ENCODE data around the gene TUT1.
"Not testable (repeated sequence)": the region's sequence is repeated elsewhere in the genome, so short reads cannot be mapped to it uniquely, and the experiment has no call there.

Gene TUT1

GRCh38 chr11:62554387-62555167 is 36.7 kb downstream of the TUT1 start:
- no peak for DNase-seq

- peak; percentile 90 for DNase-seq
These were observed 37.4 kb downstream of the TUT1 start for GRCh38 chr11:62553839-62554361.

- DNase-seq, result peak; percentile 94
These were observed 38.1 kb downstream of the TUT1 start for GRCh38 chr11:62553080-62553838.

GRCh38 chr11:62552485-62553079 is 38.7 kb downstream of the TUT1 start:
- DNase-seq, result peak; percentile 75

- not testable (repeated sequence) for DNase-seq
These were observed 40.8 kb downstream of the TUT1 start for GRCh38 chr11:62550478-62550877.

- no peak for DNase-seq
These were observed 42.6 kb downstream of the TUT1 start for GRCh38 chr11:62548545-62549335.

- DNase-seq, result no peak
These were observed 43.5 kb downstream of the TUT1 start for GRCh38 chr11:62547691-62548281.

GRCh38 chr11:62546929-62547625 is 44.2 kb downstream of the TUT1 start:
- DNase-seq, result no peak

- DNase-seq, result peak; percentile 57
These were observed 44.9 kb downstream of the TUT1 start, which contains the start of gene AHNAK for GRCh38 chr11:62546244-62546928. Gene AHNAK, minus strand, starts transcription at chr11:62546806. Its CDS starts 10,708 bp downstream, at chr11:62536098.

GRCh38 chr11:62545437-62546243 is 45.7 kb downstream of the TUT1 start:
- DNase-seq, result peak; percentile 98

- no peak for DNase-seq
These were observed 46.5 kb downstream of the TUT1 start for GRCh38 chr11:62544581-62545436.

- no peak for DNase-seq
These were observed 47.5 kb downstream of the TUT1 start for GRCh38 chr11:62543680-62544444.

- peak; percentile 85 for DNase-seq
These were observed 48.4 kb downstream of the TUT1 start for GRCh38 chr11:62542750-62543567.

GRCh38 chr11:62542111-62542745 is 49.1 kb downstream of the TUT1 start:
- no peak for DNase-seq

GRCh38 chr11:62540804-62541701 is 50.3 kb downstream of the TUT1 start:
- DNase-seq, result no peak
